Vagina (tissue), 2 donors: Measurements from ENCODE around the gene JAG2. TPM values are rescaled to one million over a fixed set of nuclear protein-coding genes. Genes with fewer than 3 reads are reported as not detected.

Experiments used
- DNase-seq, 2 donors: peaks; one replicate each; pipeline ENCODE4 v3.0.0-alpha.2; 2017; ENCODE audit errors: extremely low spot score in 2 of 2
- H3K27ac ChIP-seq: fragments of 200-600 bp; sonication (generic); one replicate; pipeline ENCODE4 v1.5.1; 2019
- H3K27me3 ChIP-seq: fragments of 200-600 bp; sonication (generic); one replicate; pipeline ENCODE4 v1.5.1; 2019
- H3K36me3 ChIP-seq, 2 donors: fragments of 200-600 bp; sonication (generic); one replicate each; pipeline ENCODE4 v1.5.1; 2017 to 2019
- H3K4me1 ChIP-seq: fragments of 200-600 bp; sonication (generic); one replicate; pipeline ENCODE4 v1.5.1; 2019
- H3K4me3 ChIP-seq, 2 donors: fragments of 200-600 bp; sonication (generic); 1 replicate in 1 of 2; 2 replicates in 1 of 2; pipeline ENCODE4 v1.5.1; 2016 to 2019
- H3K9me3 ChIP-seq: fragments of 200-600 bp; sonication (generic); one replicate; pipeline ENCODE4 v1.5.1; 2019
- POLR2A ChIP-seq, 2 donors: fragments of 450-650 bp; IDR thresholded peaks; one replicate each; pipeline ENCODE4 v1.6.1; 2017; ENCODE audit warnings: antibody characterized with exemption in 2 of 2, mild to moderate bottlenecking in 2 of 2, moderate library complexity in 2 of 2
- POLR2AphosphoS5 ChIP-seq, 2 donors: sonication (generic); formaldehyde crosslinking; IDR thresholded peaks; one replicate each; pipeline ENCODE4 v1.9.0; 2017; ENCODE audit warnings: antibody characterized with exemption in 2 of 2, mild to moderate bottlenecking in 2 of 2, low read depth in 1 of 2; ENCODE audit not compliant: insufficient read depth in 1 of 2
- intact Hi-C: fragments of 100-400 bp; cut with DNase I; formaldehyde crosslinking; loops from one replicate; pipeline ENCODE4 v1.15.1; 2023
- total RNA-seq: library from RNA; depleted of rRNA; stranded (reverse); fragments of >200 nt; gene quantifications from one replicate; pipeline ENCODE4 v1.2.3, GENCODE V29; 2016
- TF ChIP-seq, protein P1 (sequence below), 3 experiments: fragments of 450-650 bp in 2 of 3; fragments of 200-600 bp in 1 of 3; sonication (generic) in 1 of 3; IDR thresholded peaks; one replicate each; pipeline ENCODE4 v1.5.1; 2017 to 2019; ENCODE audit warnings: antibody characterized with exemption in 3 of 3, mild to moderate bottlenecking in 2 of 3, moderate library complexity in 2 of 3

Gene JAG2
- total RNA-seq, 1 donor from 2014 or later: 17.7 TPM

DNA sequence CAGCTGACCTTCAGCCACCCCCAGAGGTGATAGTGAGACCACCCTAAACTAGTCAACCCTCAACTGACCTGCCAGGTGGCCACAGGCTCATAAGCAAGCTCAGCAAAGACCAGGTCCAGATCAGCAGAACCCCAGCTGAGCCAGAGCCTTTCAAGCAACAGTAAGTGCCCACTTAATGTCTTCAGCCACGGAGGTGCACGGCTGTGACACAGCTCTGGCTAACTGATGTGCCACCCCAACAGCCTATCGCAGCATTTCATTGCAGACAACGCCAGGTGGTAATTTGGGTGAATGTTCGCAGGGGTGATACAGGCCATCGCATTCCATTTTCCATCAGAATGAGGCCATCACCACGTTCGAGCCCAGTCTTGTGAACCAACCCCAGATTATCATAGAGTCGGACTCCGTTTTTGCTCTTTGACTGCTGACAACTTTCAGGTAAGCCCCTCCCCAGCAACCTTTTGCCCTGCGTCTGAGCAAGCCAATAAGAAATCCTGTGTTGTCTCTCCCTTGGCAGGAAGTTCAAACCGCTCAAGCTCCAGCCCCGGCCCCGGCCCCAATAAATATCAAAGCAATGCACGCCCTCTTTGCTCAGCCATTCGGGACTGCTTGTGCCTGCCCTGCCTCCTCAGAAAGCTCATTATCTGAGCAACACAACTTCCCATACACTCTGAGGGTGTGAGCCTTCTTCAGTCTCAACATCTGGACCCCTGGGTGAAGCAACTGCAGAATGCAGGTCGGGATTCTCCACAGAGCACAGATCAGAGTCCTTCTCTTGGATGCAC, 44.4 kb downstream of the JAG2 start:
- no peaks in the 10 kb centered on the region for H3K9me3 ChIP-seq
- intact Hi-C loops: no loop called here
- peak in 1 of 2 donors; percentile 88 for DNase-seq
- no peaks in the 10 kb centered on the region for H3K27me3 ChIP-seq
- H3K27ac ChIP-seq: no peak overlapping the region
- no peaks in the 10 kb centered on the region for H3K36me3 ChIP-seq
- TF ChIP-seq, protein P1, sequence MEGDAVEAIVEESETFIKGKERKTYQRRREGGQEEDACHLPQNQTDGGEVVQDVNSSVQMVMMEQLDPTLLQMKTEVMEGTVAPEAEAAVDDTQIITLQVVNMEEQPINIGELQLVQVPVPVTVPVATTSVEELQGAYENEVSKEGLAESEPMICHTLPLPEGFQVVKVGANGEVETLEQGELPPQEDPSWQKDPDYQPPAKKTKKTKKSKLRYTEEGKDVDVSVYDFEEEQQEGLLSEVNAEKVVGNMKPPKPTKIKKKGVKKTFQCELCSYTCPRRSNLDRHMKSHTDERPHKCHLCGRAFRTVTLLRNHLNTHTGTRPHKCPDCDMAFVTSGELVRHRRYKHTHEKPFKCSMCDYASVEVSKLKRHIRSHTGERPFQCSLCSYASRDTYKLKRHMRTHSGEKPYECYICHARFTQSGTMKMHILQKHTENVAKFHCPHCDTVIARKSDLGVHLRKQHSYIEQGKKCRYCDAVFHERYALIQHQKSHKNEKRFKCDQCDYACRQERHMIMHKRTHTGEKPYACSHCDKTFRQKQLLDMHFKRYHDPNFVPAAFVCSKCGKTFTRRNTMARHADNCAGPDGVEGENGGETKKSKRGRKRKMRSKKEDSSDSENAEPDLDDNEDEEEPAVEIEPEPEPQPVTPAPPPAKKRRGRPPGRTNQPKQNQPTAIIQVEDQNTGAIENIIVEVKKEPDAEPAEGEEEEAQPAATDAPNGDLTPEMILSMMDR (IDR thresholded peaks at IDR 0.05): no peak
- no peak for TF ChIP-seq POLR2AphosphoS5 (IDR thresholded peaks at IDR 0.05; ENCODE audit: insufficient read depth in 1 of 2, low read depth in 1 of 2)
- no peak for TF ChIP-seq POLR2A (IDR thresholded peaks at IDR 0.05)
- H3K4me3 ChIP-seq: no peak overlapping the region
- peaks cover 6% of the 10 kb centered on the region for H3K4me1 ChIP-seq

GRCh38 chr14:105123064-105123665, 45.4 kb downstream of the JAG2 start:
- DNase-seq: no peak
- intact Hi-C loops: no loop called here

DNA sequence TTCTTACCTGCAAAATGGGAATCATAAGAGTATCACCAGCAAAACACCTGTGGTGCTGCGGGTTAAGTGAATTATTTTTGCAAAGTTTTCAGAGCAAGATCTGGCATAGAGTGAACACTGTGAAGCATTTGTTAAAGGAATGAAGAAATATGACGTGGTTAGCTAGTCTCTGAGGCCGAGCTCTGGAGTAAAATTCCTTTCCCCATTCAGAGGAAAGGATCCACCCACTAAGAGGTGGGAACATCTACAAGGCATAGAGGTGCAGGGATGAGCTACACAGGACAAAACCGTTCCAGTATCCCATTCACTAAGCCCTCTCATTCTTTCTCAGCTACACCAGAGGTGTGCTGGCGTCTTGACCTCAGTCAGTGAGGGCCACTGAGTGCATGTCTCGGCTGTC, 48.5 kb downstream of the JAG2 start:
- no peak overlapping the region for H3K27ac ChIP-seq
- H3K9me3 ChIP-seq: no peaks in the 10 kb centered on the region
- peaks cover 6% of the 10 kb centered on the region for H3K4me1 ChIP-seq
- H3K36me3 ChIP-seq: no peaks in the 10 kb centered on the region
- no peak for TF ChIP-seq POLR2A (IDR thresholded peaks at IDR 0.05)
- TF ChIP-seq POLR2AphosphoS5 (IDR thresholded peaks at IDR 0.05; ENCODE audit: insufficient read depth in 1 of 2, low read depth in 1 of 2): no peak
- TF ChIP-seq, protein P1 (IDR thresholded peaks at IDR 0.05): no peak
- DNase-seq: no peak
- intact Hi-C loops: no loop called here
- H3K27me3 ChIP-seq: no peaks in the 10 kb centered on the region
- no peak overlapping the region for H3K4me3 ChIP-seq

More at GRCh38 chr14:105123064-105123665, 45.4 kb downstream of the JAG2 start:
- Histone ChIP-seq H3K4me3 (no peak overlapping the region), H3K4me1 (peaks cover 6% of the 10 kb centered on the region), H3K27me3 (no peaks in the 10 kb centered on the region), H3K27ac (no peak overlapping the region), H3K36me3 (no peaks in the 10 kb centered on the region), H3K9me3 (no peaks in the 10 kb centered on the region)
- TF ChIP-seq, protein P1 (IDR thresholded peaks at IDR 0.05): no peak
- TF ChIP-seq POLR2AphosphoS5 (IDR thresholded peaks at IDR 0.05; ENCODE audit: insufficient read depth in 1 of 2, low read depth in 1 of 2) (no peak), POLR2A (IDR thresholded peaks at IDR 0.05) (no peak)

GRCh38 chr14:105119408-105120025, 49.1 kb downstream of the JAG2 start:
- Histone ChIP-seq H3K27ac (peak overlapping the region; percentile 2), H3K36me3 (no peaks in the 10 kb centered on the region), H3K27me3 (no peaks in the 10 kb centered on the region), H3K9me3 (no peaks in the 10 kb centered on the region), H3K4me3 (no peak overlapping the region), H3K4me1 (peaks cover 6% of the 10 kb centered on the region)
- TF ChIP-seq POLR2A (IDR thresholded peaks at IDR 0.05) (no peak), POLR2AphosphoS5 (IDR thresholded peaks at IDR 0.05; ENCODE audit: insufficient read depth in 1 of 2, low read depth in 1 of 2) (no peak)
- TF ChIP-seq, protein P1 (IDR thresholded peaks at IDR 0.05): no peak
- peak; percentile 71 to 95 for DNase-seq
- intact Hi-C loops: no loop called here
